Activated T-helper 1 cell treated with anti-CD3 and anti-CD28 coated beads, Interleukin-12 subunit alpha, Interleukin-12 subunit beta, Interleukin-2, Interleukin-4 antibody, amounts not matched to agents 30 ng/mL and 10 ng/mL and 1 ng/mL, durations not matched to agents 14 hours and 24 hours and 36 hours (primary cell): ENCODE data around the gene POU3F1. TPM values are rescaled to one million over a fixed set of nuclear protein-coding genes. Genes with fewer than 3 reads are reported as not detected.

Source experiments
- DNase-seq: peaks from one replicate; pipeline ENCODE4 v3.0.0; 2021; ENCODE audit warnings: low spot score
- H3K27ac Mint-ChIP-seq: one replicate; pipeline ENCODE4 v1.8.0; 2021; ENCODE audit warnings: mild to moderate bottlenecking, mixed read lengths
- H3K27me3 Mint-ChIP-seq: one replicate; pipeline ENCODE4 v1.8.0; 2022; ENCODE audit warnings: mild to moderate bottlenecking, moderate library complexity, mixed read lengths; ENCODE audit not compliant: insufficient read depth
- H3K36me3 Mint-ChIP-seq: one replicate; pipeline ENCODE4 v1.8.0; 2021; ENCODE audit warnings: low read depth, mixed read lengths
- H3K4me1 Mint-ChIP-seq: one replicate; pipeline ENCODE4 v1.8.0; 2021; ENCODE audit warnings: low read depth, mixed read lengths
- H3K4me3 Mint-ChIP-seq: one replicate; pipeline ENCODE4 v1.8.0; 2021; ENCODE audit warnings: mild to moderate bottlenecking, moderate library complexity, mixed read lengths
- H3K9me3 Mint-ChIP-seq: one replicate; pipeline ENCODE4 v1.8.0; 2021; ENCODE audit warnings: mixed read lengths
- intact Hi-C: fragments of 100-400 bp; cut with micrococcal nuclease; formaldehyde crosslinking; loops from one replicate; pipeline ENCODE4 v1.15.1; 2024
- total RNA-seq: library from RNA; stranded (reverse); gene quantifications from 2 replicates; pipeline ENCODE4 v1.2.3, GENCODE V29; 2022

Gene POU3F1
- total RNA-seq, 1 donor from 2014 or later, result 1.8 TPM

GRCh38 chr1:37999430-38000232 lies 47.0 kb downstream of the POU3F1 start:
- Mint-ChIP-seq H3K27ac (peak overlapping the region; percentile 85), H3K36me3 (peaks cover 26% of the 10 kb centered on the region), H3K27me3 (no peaks in the 10 kb centered on the region), H3K9me3 (no peaks in the 10 kb centered on the region), H3K4me1 (peaks cover 73% of the 10 kb centered on the region), H3K4me3 (peak overlapping the region; percentile 71)
- no peak for DNase-seq
- intact Hi-C loops, result loop anchor here (10.0 kb wide), 1 partner anchor 525 kb away; the partner anchor contains the start of gene ZC3H12A

- peaks cover 21% of the 10 kb centered on the region for H3K36me3 Mint-ChIP-seq
- no peaks in the 10 kb centered on the region for H3K27me3 Mint-ChIP-seq
- H3K27ac Mint-ChIP-seq, result peak overlapping the region; percentile 85
- no peak for DNase-seq
- H3K4me1 Mint-ChIP-seq, result peaks cover 67% of the 10 kb centered on the region
- peak overlapping the region; percentile 71 for H3K4me3 Mint-ChIP-seq
- intact Hi-C loops, result no loop called here
- no peaks in the 10 kb centered on the region for H3K9me3 Mint-ChIP-seq
Measured at GRCh38 chr1:37998913-37999429, 47.6 kb downstream of the POU3F1 start.

DNA sequence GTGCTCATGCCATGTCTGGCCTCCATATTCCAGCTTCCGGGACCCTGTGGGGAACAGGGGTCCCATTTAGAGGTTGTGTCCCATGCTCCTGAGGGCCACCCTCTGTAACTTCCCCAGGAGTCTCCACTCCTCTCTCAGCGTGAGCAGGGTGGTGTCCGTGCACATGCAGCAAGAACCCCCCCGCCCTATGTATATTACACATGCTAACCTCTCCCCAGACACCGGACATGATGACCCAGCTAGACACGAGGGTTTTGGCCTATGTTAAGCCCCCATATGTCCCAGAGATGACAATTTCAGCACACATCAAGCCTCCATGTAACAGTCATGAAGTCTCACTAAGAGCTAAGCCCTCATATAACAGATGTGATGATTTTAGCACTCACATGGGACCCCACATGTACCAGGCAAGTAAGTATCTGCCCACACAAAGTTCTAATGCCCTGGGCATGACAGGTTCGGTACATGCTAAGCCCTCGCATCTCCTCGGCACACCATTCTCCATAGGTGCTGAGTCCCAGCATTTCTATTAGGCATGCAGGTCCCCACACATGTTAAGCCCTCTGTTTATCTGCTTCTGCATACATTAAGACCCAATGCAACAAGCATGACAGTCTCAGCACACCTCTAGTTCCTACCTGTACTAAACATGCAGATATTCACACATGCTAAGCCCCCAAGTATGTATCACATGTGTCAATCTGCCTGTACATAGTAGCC lies 48.3 kb downstream of the POU3F1 start:
- no peak for DNase-seq
- Mint-ChIP-seq H3K36me3 (peaks cover 21% of the 10 kb centered on the region), H3K27ac (peak overlapping the region; percentile 51), H3K4me3 (peak overlapping the region; percentile 24), H3K9me3 (no peaks in the 10 kb centered on the region), H3K27me3 (no peaks in the 10 kb centered on the region), H3K4me1 (peaks cover 59% of the 10 kb centered on the region)
- intact Hi-C loops, result no loop called here

- Mint-ChIP-seq H3K9me3 (no peaks in the 10 kb centered on the region), H3K4me3 (no peak overlapping the region), H3K27me3 (no peaks in the 10 kb centered on the region), H3K36me3 (peaks cover 21% of the 10 kb centered on the region), H3K27ac (peak overlapping the region; percentile 83), H3K4me1 (peaks cover 56% of the 10 kb centered on the region)
- no peak for DNase-seq
- intact Hi-C loops, result no loop called here
Measured at GRCh38 chr1:37997256-37998088, 49.1 kb downstream of the POU3F1 start.

- DNase-seq, result no peak
- Mint-ChIP-seq H3K27ac (no peak overlapping the region), H3K4me1 (peaks cover 46% of the 10 kb centered on the region), H3K36me3 (peaks cover 21% of the 10 kb centered on the region), H3K9me3 (no peaks in the 10 kb centered on the region), H3K4me3 (peak overlapping the region; percentile 83), H3K27me3 (no peaks in the 10 kb centered on the region)
- intact Hi-C loops, result no loop called here
Measured at GRCh38 chr1:37995751-37996345, 50.7 kb downstream of the POU3F1 start.

GRCh38 chr1:37994886-37995566 lies 51.6 kb downstream of the POU3F1 start:
- intact Hi-C loops, result no loop called here
- H3K4me1 Mint-ChIP-seq, result peaks cover 42% of the 10 kb centered on the region
- no peaks in the 10 kb centered on the region for H3K27me3 Mint-ChIP-seq
- peaks cover 21% of the 10 kb centered on the region for H3K36me3 Mint-ChIP-seq
- DNase-seq, result no peak
- H3K9me3 Mint-ChIP-seq, result no peaks in the 10 kb centered on the region
- H3K4me3 Mint-ChIP-seq, result peak overlapping the region; percentile 83
- H3K27ac Mint-ChIP-seq, result peak overlapping the region; percentile 82

Other genes starting within 250 kb of the POU3F1 start
- gene C1orf122, start 239.0 kb downstream of the POU3F1 start, total RNA-seq, result 30.7 and 33.3 TPM in 2 replicates
- gene YRDC, start 238.6 kb downstream of the POU3F1 start, total RNA-seq, result 73.9 and 77.6 TPM in 2 replicates
- gene MTF1, start 187.2 kb downstream of the POU3F1 start, total RNA-seq, result 31.7 and 35.3 TPM in 2 replicates
- 23.6 and 27.2 TPM in 2 replicates for gene INPP5B, start 99.7 kb downstream of the POU3F1 start, total RNA-seq
- gene SF3A3, start 56.8 kb downstream of the POU3F1 start, total RNA-seq, result 136 and 138 TPM in 2 replicates
- gene FHL3, start 41.3 kb downstream of the POU3F1 start, total RNA-seq, result 32.5 and 35.7 TPM in 2 replicates
- gene UTP11, start 34.1 kb downstream of the POU3F1 start, total RNA-seq, result 106 and 108 TPM in 2 replicates